HepG2 (cell line): ENCODE measurements around the gene FHIP1B. TPM values are rescaled to one million over a fixed set of nuclear protein-coding genes. Genes with fewer than 3 reads are reported as not detected.

Experiments
- ATAC-seq: fragments of 200-7000 bp; cut with Tn5 transposase; 3 replicates; pipeline ENCODE4 v1.9.1; 2020; ENCODE audit warnings: mild to moderate bottlenecking, moderate library complexity
- BruUV-seq: library from RNA; stranded (reverse); fragments of 400-500 nt; replicated peaks from 2 replicates; lab custom pipeline; 2021; lab: Mats Ljungman, UMichigan
- CTCF ChIA-PET: fragments of 300-600 bp; formaldehyde crosslinking; extraction: SDS; loops from one replicate; lab custom pipeline; 2021; ENCODE audit warnings: low total read pairs, inconsistent platforms, low intra/inter-chr PET ratio; lab: Yijun Ruan, JAX
- POLR2A ChIA-PET: fragments of 350-600 bp; sonication (Branson Sonifier 250); formaldehyde crosslinking; loops from one replicate; lab custom pipeline; 2020; ENCODE audit warnings: antibody characterized with exemption, inconsistent platforms; lab: Yijun Ruan, JAX
- DNase-seq: peaks from one replicate; pipeline ENCODE4 v3.0.0-alpha.2; 2015; ENCODE audit warnings: low spot score
- FAIRE-seq: peaks from 3 replicates; lab custom pipeline; 2011; peaks lifted over from hg19 to GRCh38; lab: Jason Lieb, UNC
- H2AFZ ChIP-seq: one replicate; pipeline ENCODE4 v1.6.1; 2011; ENCODE audit warnings: low read length, inconsistent platforms
- H3K27ac ChIP-seq: fragments of 300-600 bp; 3 replicates; pipeline ENCODE4 v1.8.0; 2011; ENCODE audit warnings: mixed run types, mild to moderate bottlenecking, mixed read lengths, low read length, inconsistent platforms; ENCODE audit not compliant: insufficient read depth; ENCODE audit errors: extremely low read length
- H3K27me3 ChIP-seq, 2 experiments: fragments of 200-600 bp in 1 of 2; 2 replicates in 1 of 2; 3 replicates in 1 of 2; pipeline versions ENCODE4 v1.6.0 to v1.8.0; 2011; ENCODE audit warnings: low read length in 2 of 2, mild to moderate bottlenecking in 2 of 2, moderate library complexity in 2 of 2, inconsistent platforms in 1 of 2; ENCODE audit not compliant: insufficient read depth in 2 of 2, control insufficient read depth in 1 of 2
- H3K36me3 ChIP-seq, 2 experiments: fragments of 200-600 bp in 1 of 2; replicated peaks in 1 of 2; 2 replicates in 1 of 2; 3 replicates in 1 of 2; pipeline versions ENCODE4 v1.5.1 to v1.8.0; 2011; ENCODE audit warnings: low read length in 2 of 2, inconsistent platforms in 1 of 2; ENCODE audit not compliant: insufficient read depth in 2 of 2, control insufficient read depth in 1 of 2
- H3K4me1 ChIP-seq: 2 replicates; pipeline ENCODE4 v1.5.1; 2012; ENCODE audit warnings: low read length, inconsistent platforms; ENCODE audit not compliant: insufficient read depth
- H3K4me2 ChIP-seq: 2 replicates; pipeline ENCODE4 v1.6.0; 2011; ENCODE audit warnings: low read depth, low read length, inconsistent platforms
- H3K4me3 ChIP-seq, 3 experiments: fragments of 200-600 bp in 1 of 3; sonication (generic), shearing (Covaris generic) in 1 of 3; replicated peaks in 1 of 3; 2 replicates each; pipeline ENCODE4 v1.5.1; 2011 to 2016; ENCODE audit warnings: low read length in 3 of 3, inconsistent platforms in 2 of 3, low read depth in 2 of 3, mild to moderate bottlenecking in 2 of 3, control low read depth in 1 of 3, mixed read lengths in 1 of 3; ENCODE audit not compliant: insufficient read depth in 1 of 3
- H3K79me2 ChIP-seq: one replicate; pipeline ENCODE4 v1.6.1; 2011; ENCODE audit warnings: low read length, inconsistent platforms; ENCODE audit not compliant: insufficient read depth
- H3K9ac ChIP-seq: 2 replicates; pipeline ENCODE4 v1.6.0; 2011; ENCODE audit warnings: mild to moderate bottlenecking, low read depth, low read length, inconsistent platforms; ENCODE audit not compliant: insufficient read depth
- H3K9me3 ChIP-seq: 2 replicates; pipeline ENCODE4 v1.5.1; 2012; ENCODE audit warnings: mild to moderate bottlenecking, low read length
- H4K20me1 ChIP-seq: 2 replicates; pipeline ENCODE4 v1.6.0; 2011; ENCODE audit warnings: inconsistent platforms, mild to moderate bottlenecking, low read length, moderate library complexity; ENCODE audit not compliant: insufficient read depth
- DNMT3B ChIP-seq: conservative IDR thresholded peaks from 2 replicates; pipeline ENCODE4 v1.6.1; 2016; ENCODE audit warnings: missing biosample characterization, control low read depth
- HIVEP1 ChIP-seq: sonication (generic); formaldehyde crosslinking; IDR thresholded peaks from 2 replicates; pipeline ENCODE4 v1.4.0; 2020; ENCODE audit warnings: mild to moderate bottlenecking, missing genetic modification reagents
- HOXA3 ChIP-seq: sonication (generic); formaldehyde crosslinking; IDR thresholded peaks from 2 replicates; pipeline ENCODE4 v1.5.0; 2020; ENCODE audit warnings: missing genetic modification reagents
- MAZ ChIP-seq, 2 experiments: sonication (generic) in 1 of 2; formaldehyde crosslinking in 1 of 2; IDR thresholded peaks; 2 replicates each; pipeline versions ENCODE4 v1.5.0 to v1.6.1; 2012 to 2020; ENCODE audit warnings: low read depth in 2 of 2, mild to moderate bottlenecking in 2 of 2, borderline replicate concordance in 1 of 2, improper control_type of control experiment in 1 of 2, low read length in 1 of 2, missing genetic modification reagents in 1 of 2, moderate library complexity in 1 of 2
- TBL1XR1 ChIP-seq: fragments of 150-350 bp; IDR thresholded peaks from 2 replicates; pipeline ENCODE4 v1.6.1; 2014; ENCODE audit warnings: borderline replicate concordance, low read length; ENCODE audit not compliant: partially characterized antibody
- TCF7 ChIP-seq: sonication (generic); IDR thresholded peaks from 2 replicates; pipeline ENCODE4 v1.6.1; 2016; ENCODE audit warnings: antibody characterized with exemption, low read depth
- YEATS4 ChIP-seq: sonication (generic); formaldehyde crosslinking; IDR thresholded peaks from 2 replicates; pipeline ENCODE4 v1.4.0; 2020; ENCODE audit warnings: missing genetic modification reagents, borderline replicate concordance
- ZC3H13 ChIP-seq: sonication (generic); formaldehyde crosslinking; IDR thresholded peaks from 2 replicates; pipeline ENCODE4 v1.8.1; 2023; ENCODE audit warnings: mild to moderate bottlenecking, missing genetic modification reagents, moderate library complexity
- ZFP37 ChIP-seq: sonication (generic); formaldehyde crosslinking; IDR thresholded peaks from 2 replicates; pipeline ENCODE4 v1.4.0; 2020; ENCODE audit warnings: missing genetic modification reagents, borderline replicate concordance
- ZNF230 ChIP-seq: sonication (generic); formaldehyde crosslinking; IDR thresholded peaks from 2 replicates; pipeline ENCODE4 v1.4.0; 2020; ENCODE audit warnings: mild to moderate bottlenecking, missing genetic modification reagents
- ZNF44 ChIP-seq: sonication (generic); formaldehyde crosslinking; IDR thresholded peaks from 2 replicates; pipeline ENCODE4 v1.5.1; 2020; ENCODE audit warnings: mild to moderate bottlenecking, missing genetic modification reagents
- ZNF510 ChIP-seq: sonication (generic); formaldehyde crosslinking; IDR thresholded peaks from 2 replicates; pipeline ENCODE4 v1.4.0; 2020; ENCODE audit warnings: low read depth, mild to moderate bottlenecking, missing genetic modification reagents
- ZNF780A ChIP-seq: sonication (generic); formaldehyde crosslinking; IDR thresholded peaks from 2 replicates; pipeline ENCODE4 v1.8.0; 2022; ENCODE audit warnings: mild to moderate bottlenecking, missing genetic modification reagents, moderate library complexity
- whole genome bisulfite sequencing: methylation state at CpG from one replicate; pipeline ENCODE4 v1.1.6; 2017; ENCODE audit warnings: low lambda C conversion rate; 5-methylcytosine and 5-hydroxymethylcytosine counted together
- in situ Hi-C: cut with HindIII; loops from 2 replicates; pipeline ENCODE4 v1.10.0; 2017; ENCODE audit warnings: low pct_unique_long_range_greater_than_20kb; ENCODE audit not compliant: extremely low pct_ligation_motif_present
- intact Hi-C: fragments of 100-400 bp; cut with micrococcal nuclease; formaldehyde crosslinking; loops from one replicate; pipeline ENCODE4 v1.10.0; 2022; ENCODE audit not compliant: unreplicated experiment
- polyA plus RNA-seq, 8 experiments: library from polyadenylated mRNA; depleted of rRNA in 3 of 8; stranded (reverse) in 7 of 8; unstranded in 1 of 8; fragments of >200 nt; fragmentation: Illumina TruSeq in 4 of 8; extraction: Trizol in 4 of 8; gene quantifications; 2 replicates each; pipeline versions ENCODE4 v1.2.1 to v1.2.3, GENCODE V29; 2011 to 2016; ENCODE audit warnings: low read depth in 4 of 8, missing spikeins in 1 of 8, mixed read lengths in 1 of 8; ENCODE audit not compliant: insufficient read depth in 1 of 8
- total RNA-seq, 5 experiments: library from RNA; depleted of rRNA; stranded (reverse); fragments of >200 nt; fragmentation: Illumina TruSeq; extraction: Trizol; gene quantifications; 2 replicates each; pipeline ENCODE4 v1.2.3, GENCODE V29; 2016; ENCODE audit warnings: low read depth in 1 of 5
- TF ChIP-seq, protein P1 (sequence below): sonication (generic); formaldehyde crosslinking; IDR thresholded peaks from 2 replicates; pipeline ENCODE4 v1.4.0; 2020; ENCODE audit warnings: missing genetic modification reagents, borderline replicate concordance
- TF ChIP-seq, protein P2 (sequence below): sonication (generic); formaldehyde crosslinking; IDR thresholded peaks from 2 replicates; pipeline ENCODE4 v1.5.0; 2020; ENCODE audit warnings: mild to moderate bottlenecking, missing genetic modification reagents, borderline replicate concordance

Gene FHIP1B
- total and polyA plus RNA-seq, 2 of the 13 experiments (the other 11 are each of a cell fraction or from before 2014, with no cell fraction given), result 14.1 to 18.6 TPM

DNA sequence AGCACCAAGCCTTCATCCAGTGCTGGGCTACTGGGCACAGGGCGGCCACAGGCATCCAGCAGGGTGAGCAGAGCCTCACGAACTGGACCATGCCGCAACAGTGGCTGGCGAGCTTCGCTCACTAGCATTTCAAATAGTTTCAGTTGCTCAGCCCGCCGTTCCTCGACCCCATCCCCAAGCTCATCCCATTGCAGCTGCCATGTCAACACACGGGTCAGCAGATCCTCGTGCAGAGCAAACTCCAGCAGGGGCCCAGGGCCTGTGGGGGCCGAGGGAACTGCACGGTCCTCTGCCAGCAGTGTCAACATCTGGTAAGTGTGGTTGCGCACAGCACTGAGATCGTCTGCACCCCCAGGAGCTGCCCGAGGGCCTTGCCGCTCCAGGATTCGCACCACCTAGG is 10.6 kb downstream of the FHIP1B start (continued):
- TF ChIP-seq, protein P1, sequence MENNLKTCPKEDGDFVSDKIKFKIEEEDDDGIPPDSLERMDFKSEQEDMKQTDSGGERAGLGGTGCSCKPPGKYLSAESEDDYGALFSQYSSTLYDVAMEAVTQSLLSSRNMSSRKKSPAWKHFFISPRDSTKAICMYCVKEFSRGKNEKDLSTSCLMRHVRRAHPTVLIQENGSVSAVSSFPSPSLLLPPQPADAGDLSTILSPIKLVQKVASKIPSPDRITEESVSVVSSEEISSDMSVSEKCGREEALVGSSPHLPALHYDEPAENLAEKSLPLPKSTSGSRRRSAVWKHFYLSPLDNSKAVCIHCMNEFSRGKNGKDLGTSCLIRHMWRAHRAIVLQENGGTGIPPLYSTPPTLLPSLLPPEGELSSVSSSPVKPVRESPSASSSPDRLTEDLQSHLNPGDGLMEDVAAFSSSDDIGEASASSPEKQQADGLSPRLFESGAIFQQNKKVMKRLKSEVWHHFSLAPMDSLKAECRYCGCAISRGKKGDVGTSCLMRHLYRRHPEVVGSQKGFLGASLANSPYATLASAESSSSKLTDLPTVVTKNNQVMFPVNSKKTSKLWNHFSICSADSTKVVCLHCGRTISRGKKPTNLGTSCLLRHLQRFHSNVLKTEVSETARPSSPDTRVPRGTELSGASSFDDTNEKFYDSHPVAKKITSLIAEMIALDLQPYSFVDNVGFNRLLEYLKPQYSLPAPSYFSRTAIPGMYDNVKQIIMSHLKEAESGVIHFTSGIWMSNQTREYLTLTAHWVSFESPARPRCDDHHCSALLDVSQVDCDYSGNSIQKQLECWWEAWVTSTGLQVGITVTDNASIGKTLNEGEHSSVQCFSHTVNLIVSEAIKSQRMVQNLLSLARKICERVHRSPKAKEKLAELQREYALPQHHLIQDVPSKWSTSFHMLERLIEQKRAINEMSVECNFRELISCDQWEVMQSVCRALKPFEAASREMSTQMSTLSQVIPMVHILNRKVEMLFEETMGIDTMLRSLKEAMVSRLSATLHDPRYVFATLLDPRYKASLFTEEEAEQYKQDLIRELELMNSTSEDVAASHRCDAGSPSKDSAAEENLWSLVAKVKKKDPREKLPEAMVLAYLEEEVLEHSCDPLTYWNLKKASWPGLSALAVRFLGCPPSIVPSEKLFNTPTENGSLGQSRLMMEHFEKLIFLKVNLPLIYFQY (CRISPR knock-in tag), result no peak
- TF ChIP-seq ZNF230 (CRISPR knock-in tag), result no peak
- no peak for TF ChIP-seq TCF7
- no peak for TF ChIP-seq YEATS4
- TF ChIP-seq TBL1XR1, result no peak
- no peak for TF ChIP-seq ZNF780A (CRISPR knock-in tag)
- no peak for TF ChIP-seq HOXA3

DNA sequence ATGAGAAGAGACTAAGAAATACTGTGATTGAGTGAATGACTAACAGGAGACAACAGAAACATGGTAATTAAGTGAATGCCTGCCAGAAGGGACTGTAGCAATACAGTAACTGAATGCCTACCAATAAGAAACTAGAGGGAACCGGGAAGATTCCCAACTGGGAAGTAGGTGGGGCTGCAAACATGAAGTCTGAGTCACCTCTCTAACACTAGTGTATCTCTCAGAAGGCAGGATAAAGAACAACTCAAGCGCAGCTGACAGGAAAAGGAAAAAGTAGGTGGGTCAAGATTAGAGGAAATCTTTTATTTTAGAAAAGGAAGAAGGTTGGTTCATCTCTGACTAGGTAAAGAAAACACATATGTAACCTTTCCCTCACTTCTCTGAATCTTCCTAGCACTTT is 15.1 kb downstream of the FHIP1B start:
- FAIRE-seq, result no peak
- POLR2A ChIA-PET, result no interaction called here
- no peaks in the 10 kb centered on the region for H3K9me3 ChIP-seq
- CTCF ChIA-PET, result no interaction called here
- H4K20me1 ChIP-seq, result no peaks in the 10 kb centered on the region
- intact Hi-C loops (no loop called here), in situ Hi-C loops (no loop called here)
- DNase-seq, result no peak
- H2AFZ ChIP-seq, result no peak overlapping the region
- no peak overlapping the region for H3K27ac ChIP-seq
- no peak for ATAC-seq
- H3K4me3 ChIP-seq, result no peak overlapping the region
- 93% methylated on average over 2 of the region's 2 CpGs for WGBS
- BruUV-seq, result no TSS peak
- H3K4me1 ChIP-seq, result no peaks in the 10 kb centered on the region
- peaks cover 16 to 74% of the 10 kb centered on the region in 2 experiments for H3K36me3 ChIP-seq
- no peak overlapping the region for H3K4me2 ChIP-seq
- TF ChIP-seq MAZ (IDR thresholded peaks at IDR 0.05; ENCODE audit: borderline replicate concordance, low read depth, low read length), result no peak
- TF ChIP-seq MAZ (CRISPR knock-in tag; IDR thresholded peaks at IDR 0.05; ENCODE audit: low read depth), result no peak
- TF ChIP-seq HIVEP1 (CRISPR knock-in tag), result no peak
- no peak for TF ChIP-seq ZNF510
- no peak for TF ChIP-seq DNMT3B (CRISPR knock-in tag)
- no peak for TF ChIP-seq ZFP37 (CRISPR knock-in tag)
- TF ChIP-seq ZC3H13 (CRISPR knock-in tag), result no peak
- TF ChIP-seq ZNF44 (CRISPR knock-in tag), result no peak
- TF ChIP-seq, protein P2, sequence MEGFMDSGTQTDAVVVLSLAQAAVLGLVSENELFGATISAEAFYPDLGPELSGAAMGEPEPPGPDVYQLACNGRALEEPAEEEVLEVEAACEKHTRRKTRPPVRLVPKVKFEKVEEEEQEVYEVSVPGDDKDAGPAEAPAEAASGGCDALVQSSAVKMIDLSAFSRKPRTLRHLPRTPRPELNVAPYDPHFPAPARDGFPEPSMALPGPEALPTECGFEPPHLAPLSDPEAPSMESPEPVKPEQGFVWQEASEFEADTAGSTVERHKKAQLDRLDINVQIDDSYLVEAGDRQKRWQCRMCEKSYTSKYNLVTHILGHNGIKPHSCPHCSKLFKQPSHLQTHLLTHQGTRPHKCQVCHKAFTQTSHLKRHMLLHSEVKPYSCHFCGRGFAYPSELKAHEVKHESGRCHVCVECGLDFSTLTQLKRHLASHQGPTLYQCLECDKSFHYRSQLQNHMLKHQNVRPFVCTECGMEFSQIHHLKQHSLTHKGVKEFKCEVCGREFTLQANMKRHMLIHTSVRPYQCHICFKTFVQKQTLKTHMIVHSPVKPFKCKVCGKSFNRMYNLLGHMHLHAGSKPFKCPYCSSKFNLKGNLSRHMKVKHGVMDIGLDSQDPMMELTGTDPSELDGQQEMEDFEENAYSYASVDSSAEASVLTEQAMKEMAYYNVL, result no peak
- no peak overlapping the region for H3K9ac ChIP-seq
- peaks cover 3% of the 10 kb centered on the region for H3K79me2 ChIP-seq
- H3K27me3 ChIP-seq, result no peaks in the 10 kb centered on the region
